ENCODE measurements around the gene SRP9.
"Not testable (repeated sequence)": the region's sequence is repeated elsewhere in the genome, so short reads cannot be mapped to it uniquely, and the experiment has no call there.

The SRP9 gene

DNA sequence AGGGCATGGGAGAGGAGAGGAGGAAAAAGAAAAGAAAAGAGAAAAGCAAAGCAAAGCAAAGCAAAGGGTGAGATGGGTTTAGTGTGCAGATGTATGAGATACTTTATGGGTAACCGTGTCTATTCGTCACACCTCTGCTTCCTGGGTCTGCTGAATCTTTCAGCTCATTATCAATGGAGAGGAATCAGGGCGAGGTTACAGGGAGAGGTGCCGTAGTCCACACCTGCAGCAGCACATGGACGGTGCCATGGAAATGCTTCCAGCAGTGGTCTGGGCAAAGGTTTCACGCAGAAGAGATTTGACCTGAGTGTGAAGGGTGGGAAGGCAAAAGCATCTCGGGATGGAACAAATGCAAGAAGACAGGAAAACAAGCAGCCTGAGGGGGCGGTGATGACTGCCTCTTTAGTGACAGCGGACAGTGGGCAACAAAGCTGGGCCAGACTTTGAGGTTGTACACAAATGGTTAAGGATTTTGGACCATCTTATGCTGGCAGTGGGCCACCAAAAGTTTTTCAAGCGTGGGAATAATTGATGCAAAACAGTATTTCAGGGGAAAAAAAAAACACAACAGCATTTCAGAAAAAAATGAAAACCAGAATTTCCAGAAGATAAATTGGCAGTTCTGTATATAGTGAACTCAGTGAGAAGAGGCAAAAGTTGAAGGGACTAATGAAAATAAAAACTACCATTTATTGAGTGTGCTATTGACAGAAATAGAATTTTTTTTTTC, 19.5 kb upstream of the SRP9 start:
- DNase-seq, result no peak

DNA sequence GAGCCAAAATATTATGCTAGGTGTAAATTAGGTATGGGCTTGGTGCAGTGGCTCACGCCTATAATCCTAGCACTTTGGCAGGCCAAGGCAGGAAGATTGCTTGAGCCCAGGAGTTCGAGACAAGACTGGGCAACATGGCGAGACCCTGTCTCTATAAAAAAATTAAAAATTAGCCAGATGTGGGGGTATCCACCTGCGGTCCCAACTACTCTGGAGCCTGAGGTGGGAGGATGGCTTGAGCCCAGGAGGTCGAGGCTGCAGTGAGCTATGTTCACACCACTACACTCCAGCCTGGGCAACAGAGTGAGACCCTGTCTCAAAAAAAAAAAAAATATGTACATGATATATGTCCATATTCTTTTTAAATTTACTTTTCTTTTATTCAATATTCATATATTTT, 17.7 kb upstream of the SRP9 start:
- DNase-seq, result not testable (repeated sequence)

DNA sequence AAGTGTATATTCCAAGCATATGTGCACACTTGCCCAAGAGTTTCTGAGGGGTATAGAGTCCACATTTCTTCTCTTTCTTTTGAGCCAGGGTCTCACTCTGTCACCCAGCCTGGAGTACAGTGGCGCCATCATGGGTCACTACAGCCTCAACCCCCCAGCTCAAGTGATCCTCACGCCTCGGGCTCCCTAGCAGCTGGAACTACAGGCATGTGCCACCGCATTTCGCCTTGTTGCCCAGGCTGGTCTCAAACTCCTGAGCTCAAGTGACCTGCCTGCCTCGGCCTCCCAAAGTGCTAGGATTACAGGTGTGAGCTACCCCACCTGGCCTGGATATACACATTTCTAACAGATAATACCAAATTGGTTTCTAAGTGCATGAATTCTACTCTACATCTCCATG, 17.1 kb upstream of the SRP9 start:
- no peak for DNase-seq

DNA sequence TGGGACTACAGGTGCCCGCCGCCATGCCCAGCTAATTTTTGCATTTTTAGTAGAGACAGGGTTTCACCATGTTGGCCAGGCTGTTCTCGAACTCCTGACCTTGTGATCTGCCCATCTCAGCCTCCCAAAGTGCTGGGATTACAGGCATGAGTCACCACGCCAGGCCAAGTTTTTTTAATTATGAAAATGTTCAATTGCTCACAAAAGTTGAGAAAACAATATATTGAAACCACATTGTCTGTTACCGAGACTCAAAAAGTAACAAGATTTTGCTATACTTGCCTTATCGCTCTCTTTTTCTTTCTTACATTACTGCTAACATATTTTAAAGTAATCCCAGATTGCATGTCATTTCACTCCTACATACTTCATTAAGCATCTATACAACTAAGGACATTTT, 16.2 kb upstream of the SRP9 start:
- not testable (repeated sequence) for DNase-seq

DNA sequence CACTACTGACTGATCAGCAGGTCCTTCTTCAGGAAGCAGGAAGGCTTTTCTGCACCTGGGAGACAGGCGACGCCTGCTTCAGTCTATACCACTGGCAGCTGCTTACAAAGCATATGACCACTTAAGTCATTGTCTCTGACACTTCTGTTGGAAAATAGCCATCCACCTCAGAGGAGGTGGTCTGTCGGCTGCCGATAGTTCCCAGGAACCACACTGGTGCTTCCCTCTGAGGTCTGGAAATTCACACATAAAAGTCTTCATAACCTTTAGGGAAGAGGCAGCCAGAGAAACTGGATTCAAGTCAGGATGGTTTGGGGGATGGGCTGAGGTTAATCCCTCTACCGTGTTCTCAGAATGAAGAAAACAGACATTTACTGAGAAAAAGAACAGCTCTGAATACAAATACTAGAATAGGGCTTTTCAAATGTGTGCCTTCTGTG, 15.6 kb upstream of the SRP9 start:
- peak; percentile 94 for DNase-seq

DNA sequence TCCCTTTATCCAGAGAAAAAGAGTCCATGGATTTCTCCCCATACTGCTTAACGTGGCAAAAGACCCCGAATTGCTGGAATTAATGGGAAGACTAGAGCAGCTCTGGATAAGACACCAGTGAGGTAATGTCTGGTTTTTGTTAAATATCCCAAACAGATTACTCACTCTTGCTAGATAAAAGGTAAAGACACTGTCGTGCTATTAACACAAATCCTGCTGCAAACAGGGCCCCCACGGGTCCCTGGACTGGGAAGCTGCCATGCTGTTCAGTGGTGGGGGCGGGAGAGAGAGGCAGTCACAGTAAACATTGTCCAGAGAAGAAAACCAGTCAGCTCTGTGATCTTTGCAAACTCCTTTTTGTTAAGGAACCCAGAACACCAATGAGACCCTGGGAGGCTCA, 15.2 kb upstream of the SRP9 start:
- DNase-seq, result peak; percentile 96

DNA sequence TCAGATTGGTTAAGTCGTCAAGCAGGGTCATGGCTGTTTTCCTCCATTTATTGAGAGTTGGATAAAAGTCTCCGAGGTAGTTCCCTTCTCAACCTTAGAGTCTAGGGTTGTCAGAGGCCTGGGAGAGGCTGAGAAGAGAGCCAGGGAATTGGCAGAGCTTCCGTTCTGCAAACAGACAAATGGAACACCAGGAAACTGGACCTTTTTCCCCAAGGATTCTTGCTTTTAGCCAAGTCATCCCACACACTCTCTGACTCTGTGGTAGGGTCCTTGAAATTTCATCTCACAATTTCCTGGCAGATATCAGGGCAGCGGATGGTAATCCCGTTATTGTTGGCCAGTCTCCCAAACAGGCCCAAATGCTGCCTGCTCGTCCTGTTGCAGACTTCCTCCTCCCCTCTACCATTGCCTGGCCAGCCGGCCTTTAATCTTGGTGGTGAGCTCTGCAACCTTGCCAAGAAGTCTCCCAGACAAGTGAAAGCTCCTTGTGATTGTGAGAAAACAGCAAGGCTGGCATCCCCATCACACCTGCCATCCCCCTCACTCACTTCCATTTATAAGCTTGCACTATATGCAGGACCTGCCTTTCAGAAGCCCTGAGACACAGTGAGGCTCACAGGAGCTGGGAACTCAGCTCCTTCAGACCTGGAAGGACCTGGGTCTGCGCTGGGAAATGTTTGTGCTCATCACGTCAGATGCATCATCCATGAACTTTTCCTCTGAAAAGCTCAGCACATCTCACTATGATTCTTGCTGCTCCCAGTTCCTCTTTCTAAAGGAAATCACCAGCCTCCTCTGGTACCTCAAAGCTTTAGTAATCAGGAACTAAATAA, 13.7 kb upstream of the SRP9 start:
- no peak for DNase-seq

DNA sequence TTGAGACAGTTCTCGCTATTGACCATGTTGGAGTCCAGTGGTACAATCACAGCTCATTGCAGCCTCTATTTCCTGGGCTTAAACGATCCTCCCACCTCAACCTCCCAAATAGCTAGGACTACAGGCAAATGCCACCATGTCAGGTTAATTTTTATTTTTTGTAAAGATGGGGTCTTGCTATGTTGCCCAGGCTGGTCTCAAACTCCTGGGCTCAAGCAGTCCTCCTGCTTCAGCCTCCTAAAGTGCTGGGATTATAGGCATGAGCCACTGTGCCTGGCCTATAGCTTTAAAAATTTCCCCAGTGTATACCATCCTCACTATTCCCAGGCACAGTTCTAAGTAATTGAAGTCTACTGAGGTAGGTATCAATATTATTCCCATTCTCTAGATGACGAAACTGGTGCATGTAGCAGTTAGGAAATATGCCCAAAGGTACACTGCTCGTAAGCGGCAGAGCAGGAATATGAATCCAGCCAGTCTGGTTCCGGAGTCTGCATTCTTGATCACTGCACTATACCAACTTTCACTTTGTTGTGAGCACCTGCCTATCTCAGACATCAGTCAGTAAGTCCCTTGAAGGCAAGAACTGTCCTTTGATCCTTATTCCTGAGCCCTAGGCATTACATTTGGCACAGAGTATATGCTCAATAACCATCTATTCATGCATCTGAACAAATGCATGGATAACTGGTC, 11.5 kb upstream of the SRP9 start:
- no peak for DNase-seq

DNA sequence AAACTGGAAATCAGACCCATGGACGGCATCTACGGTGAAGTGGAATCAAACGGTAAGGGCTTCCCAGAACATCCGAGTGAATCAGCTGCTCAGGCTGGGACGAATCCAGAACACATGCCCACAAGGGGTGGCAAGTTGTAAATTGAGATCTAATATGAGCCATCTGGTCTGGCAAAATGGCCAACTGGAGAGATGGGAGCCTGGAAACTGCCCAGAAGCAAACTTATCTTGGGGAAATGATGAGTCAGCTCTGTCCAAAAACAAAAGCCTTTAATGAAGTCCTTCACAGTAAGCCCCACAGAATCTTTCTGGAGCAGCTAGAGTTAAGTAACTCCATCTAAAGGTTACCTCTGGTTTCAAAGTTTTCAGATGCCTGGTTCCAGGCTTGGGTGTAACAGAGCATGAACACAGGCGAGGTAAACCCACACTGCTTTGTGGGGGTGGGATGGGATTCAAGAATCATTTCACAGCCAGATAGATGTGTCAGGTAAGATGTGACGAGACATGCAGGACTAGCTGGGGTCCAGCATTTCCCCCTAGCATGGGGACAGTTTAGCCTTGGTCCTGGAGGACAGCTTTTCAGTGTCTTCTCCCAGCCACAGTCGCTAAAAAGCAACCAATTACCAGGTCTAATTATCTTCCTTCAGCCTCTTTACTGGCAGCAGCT, 10.5 kb upstream of the SRP9 start:
- peak; percentile 62 for DNase-seq

DNA sequence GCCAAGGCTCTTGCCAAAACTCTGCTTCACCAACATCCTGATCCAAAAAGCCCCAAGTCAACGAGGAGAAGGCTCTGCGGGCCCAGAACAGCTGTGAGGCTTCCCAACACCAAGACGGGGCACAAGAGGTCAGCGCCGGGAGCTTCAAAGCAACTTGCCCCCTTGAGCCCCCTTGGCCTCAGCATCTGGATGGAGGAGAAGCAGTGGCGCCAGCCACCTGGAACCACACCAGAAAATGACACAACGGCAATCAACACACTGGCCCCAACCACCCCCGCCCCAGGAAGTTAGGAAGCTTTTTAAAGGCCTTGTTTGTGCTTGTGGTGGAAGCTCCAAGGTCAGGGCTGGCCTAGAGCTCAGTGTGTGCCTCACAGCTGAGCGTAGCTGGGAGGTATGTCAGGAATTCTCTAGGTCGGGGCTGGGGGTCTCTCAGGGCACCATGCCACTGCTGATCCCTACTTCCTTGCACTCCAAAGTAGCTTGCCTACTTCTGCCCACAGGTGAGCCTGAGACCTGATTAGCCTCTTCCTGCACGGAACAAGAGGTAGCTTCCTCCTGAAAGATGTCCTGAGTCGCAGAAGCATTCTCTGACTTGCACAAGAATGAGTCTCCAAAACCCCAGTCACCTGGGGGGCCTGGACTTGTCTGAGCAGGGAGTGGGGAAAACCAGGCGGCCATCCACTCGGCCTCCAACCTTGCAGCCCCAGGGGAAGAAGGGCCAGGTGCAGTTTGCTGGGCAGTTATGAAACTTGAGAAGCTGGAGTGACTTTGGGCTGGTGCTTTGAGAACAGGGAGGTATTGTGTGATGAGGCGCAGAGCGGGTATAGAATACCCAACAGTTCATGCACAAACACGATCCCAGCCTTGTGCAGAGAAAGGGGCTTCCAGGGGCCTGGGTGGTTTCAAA, 9.7 kb upstream of the SRP9 start:
- peak; percentile 94 for DNase-seq

DNA sequence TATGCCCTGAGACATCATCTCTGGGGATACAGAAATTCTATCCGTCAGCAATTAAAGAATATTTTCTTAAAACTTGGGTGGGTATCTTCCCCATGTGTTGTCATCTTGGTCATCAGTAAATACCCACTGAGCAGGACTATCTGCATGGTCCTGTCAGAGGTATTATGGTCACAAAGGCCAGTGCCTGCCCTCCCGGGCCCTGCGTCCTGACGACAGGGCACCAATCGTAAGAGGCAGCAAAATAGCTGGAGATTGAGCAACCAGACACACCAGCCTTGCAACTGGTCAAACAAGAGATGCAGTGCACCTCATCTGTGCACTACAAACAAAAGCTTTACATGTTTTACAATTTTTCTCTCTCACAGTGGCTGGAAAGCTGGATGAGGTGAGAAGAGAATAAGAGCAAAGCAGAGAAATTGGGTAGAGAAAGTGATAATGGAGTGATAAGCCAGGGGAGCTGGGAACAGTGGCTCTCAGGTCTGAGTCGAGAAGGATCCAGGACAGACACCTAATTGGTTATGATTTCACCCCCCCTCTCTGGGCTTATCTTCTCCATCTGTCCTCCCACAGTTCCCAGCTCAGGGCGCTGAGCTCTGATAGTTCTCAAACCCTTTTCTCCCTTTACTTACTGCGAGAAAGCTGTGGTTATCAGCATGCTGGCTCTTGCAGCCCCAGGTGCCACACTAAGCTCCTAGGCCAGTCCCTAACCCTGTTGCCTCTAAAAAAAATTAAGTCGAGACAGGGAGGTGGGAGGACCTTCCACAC, 8.8 kb upstream of the SRP9 start:
- peak; percentile 83 for DNase-seq

DNA sequence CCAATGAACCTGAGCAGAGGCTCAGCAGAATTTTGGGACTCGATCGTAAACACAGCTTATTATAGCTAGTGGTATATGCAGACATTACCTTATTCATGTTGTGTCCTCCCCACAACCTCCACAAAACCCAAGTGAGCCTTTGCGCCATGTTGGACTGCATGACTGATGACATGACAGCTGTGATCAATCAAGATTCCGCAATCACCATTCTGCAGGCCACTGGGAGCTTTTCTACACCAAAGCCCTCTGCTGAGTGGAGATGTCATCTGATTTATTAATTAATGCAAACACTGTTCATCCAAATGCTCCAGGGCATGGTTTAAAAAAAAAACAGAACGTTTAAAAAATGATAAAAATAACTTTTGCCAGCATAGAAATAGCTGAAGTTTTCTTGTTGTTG, 7.9 kb upstream of the SRP9 start:
- DNase-seq, result no peak

DNA sequence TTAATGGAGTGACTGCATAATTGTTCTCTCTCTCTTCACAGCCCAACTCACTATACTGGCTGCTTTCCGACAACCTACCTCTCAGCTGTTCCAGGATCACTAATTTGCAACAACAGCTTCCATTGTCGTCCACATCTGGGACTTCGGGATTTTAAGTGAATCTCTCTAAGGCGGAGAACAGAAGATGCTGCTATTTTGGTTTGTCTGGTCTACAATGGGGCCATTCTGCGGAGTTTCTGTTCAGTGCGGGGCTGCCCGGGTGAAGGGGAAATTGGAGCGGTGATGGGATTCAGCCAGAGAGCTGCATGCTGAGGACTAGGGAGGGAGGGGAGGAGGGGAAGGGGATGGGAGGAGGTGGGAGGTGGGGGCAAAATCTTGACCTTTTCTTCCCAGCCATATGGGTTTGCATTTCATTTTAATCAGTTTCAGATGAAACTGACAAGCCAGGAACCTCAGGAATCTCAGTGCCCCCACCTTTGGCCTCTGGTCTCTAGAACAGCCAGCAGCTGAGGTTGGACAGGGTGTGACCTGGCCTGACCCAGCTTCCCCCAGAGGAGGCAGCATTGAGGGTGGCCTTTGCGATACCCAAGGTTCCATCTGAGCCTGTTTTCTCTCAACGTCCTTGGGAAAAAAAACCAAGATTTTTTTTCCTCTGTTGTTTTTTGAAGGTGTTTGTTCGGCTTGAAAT, 6.9 kb upstream of the SRP9 start:
- DNase-seq, result peak; percentile 79

DNA sequence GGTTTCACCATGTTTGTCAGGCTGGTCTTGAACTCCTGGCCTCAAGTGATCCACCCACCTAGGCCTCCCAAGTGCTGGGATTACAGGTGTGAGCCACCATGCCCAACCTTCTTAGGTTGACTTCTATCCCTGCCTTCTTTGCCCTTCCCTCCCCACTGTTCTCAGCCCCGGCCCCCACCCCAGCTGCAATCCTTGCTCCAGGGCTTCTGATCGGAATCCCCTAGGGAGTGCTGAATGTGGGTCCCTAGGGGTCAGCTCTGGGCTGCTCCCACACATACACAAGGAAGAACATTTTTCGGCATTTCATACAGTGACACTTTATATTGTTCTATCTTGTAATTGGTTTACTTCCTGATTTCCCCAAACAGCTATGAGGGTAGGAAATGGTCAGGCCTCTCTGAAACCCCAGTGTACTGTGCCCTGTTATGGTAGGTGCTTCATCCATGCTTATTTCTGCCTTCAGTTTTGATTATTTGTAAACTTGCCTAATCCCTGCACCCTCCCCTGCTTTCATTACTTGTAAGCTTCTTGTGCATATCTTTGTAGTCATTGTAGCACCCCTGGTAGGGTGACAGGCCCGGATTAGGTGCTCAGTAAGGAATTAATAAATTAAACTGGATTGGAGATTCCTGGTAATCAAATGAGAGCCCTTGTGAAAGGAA, 5.8 kb upstream of the SRP9 start:
- no peak for DNase-seq

DNA sequence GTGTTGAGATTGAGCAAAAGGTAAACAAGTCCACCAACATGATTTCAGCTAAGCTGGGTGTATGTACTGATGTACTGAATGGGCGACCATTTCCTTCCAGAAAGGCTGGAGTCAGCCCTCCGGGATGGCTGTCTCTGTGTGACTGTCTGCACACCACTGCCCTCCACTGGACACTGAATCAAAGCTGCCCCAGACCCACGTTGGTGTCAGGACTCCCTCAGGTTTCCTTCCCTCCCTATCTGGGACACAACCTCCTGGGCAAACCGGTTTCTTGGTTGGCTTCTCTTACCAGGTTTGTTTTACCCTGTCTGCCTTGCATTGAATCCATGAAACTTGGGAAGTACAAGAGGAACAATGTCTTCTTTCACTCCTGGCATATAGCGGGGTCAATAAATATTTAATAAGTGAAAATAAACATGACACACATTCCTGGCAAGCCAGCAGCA, 5.3 kb upstream of the SRP9 start:
- DNase-seq, result peak; percentile 98

DNA sequence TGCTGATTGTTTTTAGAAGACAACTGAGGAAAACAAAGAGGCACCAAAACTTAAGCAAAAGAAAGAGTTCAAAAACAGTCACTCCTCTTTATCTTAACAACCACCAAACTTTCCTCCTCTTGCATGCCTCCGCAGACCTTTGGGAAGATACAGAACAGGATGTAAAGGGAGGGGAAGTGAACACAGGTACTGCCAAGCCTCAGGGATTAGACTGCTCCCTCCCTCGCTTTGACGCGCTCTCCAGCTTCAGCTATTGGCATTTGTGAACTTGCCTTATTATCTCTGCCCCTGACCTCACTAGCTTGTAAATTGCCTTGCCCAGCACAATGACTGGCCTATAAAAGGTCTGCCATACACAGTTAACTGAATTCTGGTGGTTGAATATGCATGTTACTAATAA, 4.8 kb upstream of the SRP9 start:
- DNase-seq, result peak; percentile 74

DNA sequence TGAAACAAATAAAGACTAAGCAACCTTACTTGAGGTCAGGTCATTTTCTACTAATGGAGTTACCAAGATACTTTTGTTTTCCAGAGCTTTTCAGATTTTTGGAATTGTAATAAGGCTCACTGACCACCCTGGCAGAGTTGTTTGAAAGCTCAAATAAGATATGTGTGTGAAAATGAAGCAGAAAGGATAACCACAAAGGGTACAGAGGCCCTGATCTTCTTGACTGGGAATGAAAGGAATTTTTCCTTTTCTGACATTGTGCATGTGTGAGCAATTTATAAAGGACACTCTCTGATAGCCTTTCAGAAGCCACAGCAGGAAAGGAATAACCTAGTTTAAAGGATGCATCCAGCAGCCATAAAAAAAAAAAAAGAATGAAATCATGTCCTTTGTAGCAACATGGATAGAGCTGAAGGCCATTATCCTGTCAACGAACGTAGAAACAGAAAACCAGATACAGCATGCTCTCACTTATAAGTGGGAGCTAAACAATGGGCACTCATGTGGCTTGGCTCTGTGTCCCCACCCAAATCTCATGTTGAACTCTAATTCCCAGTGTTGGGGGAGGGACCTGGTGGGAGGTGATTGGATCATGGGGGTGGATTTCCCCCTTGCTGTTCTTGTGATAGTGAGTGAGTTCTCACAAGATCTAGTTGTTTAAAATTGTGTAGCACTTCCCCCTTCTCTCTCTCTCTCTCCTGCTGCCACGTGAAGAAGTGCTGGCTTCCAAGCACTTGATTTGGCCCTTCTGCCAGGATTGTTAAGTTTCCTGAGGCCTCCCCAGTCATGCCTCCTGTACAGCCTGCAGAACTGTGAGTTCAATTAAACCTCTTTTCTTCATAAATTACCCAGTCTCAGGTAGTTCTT, 3.1 kb upstream of the SRP9 start:
- DNase-seq, result no peak

DNA sequence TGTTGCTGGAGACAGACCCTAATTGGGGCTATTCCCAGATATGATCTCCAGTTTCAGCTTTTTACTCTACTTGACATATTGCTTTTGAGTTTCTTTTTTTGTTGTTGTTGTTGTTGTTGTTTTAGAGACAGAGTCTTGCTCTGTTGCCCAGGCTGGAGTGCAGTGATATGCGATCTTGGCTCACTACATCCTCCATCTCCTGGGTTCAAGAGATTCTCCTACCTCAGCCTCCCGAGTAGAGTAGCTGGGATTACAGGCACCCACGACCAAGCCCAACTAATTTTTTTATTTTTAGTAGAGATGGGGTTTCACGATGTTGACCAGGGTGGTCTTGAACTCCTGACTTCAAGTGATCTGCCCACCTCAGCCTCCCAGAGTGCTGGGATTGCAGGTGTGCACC, 1.3 kb upstream of the SRP9 start:
- DNase-seq, result no peak

DNA sequence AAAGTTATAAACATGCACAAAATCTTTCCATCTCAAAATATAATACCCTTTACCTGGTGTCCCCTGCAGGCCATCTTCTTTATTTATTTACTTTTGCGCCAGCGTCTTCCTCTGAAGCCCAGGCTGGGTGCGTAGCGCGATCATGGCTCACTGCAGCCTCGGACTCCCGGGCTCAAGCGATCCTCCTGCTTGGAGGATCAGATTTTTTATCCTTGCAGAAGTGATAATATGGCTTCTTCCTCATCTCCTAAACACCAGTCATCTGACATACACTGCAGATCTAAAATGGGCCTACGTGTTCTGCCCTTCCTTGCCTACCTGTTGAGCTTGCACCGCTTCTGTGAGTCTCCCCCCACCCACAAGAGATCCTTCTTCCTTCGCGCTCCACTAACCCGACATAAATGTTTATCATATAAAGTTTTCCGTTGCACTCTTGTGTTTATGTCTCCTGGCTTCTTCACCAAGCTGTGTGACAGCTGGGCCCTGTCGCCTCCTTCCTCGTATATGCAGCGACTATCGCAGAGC, 506 bp upstream of the SRP9 start:
- no peak for DNase-seq

Data from islet precursor cell (in vitro differentiated cells).